Fibroblast of the conjunctiva (primary cell): Measurements from ENCODE around the gene NPR2.
A peak's percentile ranks its signal among the peaks of the same experiment; 100 is the strongest.

ENCODE experiments used
- DNase-seq: peaks from one replicate; pipeline ENCODE4 v3.0.0-alpha.2; 2010; ENCODE audit warnings: low read depth

The NPR2 gene

GRCh38 chr9:35800530-35800929, 9.1 kb downstream of the NPR2 start:
- DNase-seq, result no peak

DNA sequence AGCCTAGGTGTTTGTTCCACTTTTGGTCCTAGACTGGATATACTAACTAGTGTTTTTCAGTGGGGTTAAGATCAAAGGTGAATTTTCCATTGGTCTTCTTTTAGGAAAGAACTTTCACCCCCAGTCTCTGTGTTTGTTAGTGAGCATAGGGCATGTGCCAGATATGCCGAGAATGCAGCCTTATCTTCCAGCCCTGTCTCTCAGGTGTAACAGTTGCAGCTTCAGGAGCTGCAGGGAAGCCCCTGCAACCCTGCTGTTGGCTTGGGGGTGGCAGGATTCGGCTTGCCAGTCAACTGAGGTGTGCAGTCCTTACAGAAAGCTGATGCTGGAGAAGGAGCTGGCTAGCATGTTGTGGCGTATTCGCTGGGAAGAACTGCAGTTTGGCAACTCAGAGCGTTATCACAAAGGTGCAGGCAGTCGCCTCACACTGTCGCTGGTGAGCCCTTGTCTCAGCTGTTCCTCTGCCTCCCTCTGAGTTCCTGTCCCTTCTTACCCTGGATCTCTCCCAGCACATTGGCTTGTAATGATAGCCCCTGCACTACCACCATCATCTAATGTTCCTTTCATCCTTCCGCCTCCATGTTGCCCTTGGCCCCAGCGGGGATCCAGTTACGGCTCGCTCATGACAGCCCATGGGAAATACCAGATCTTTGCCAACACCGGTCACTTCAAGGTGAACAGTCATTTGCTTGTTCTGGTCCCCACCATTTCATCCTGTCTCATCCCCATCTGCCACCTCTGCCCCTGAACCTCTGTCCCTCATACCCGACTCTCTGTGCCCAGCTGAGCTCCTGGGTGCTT, 10.1 kb downstream of the NPR2 start:
- no peak for DNase-seq

DNA sequence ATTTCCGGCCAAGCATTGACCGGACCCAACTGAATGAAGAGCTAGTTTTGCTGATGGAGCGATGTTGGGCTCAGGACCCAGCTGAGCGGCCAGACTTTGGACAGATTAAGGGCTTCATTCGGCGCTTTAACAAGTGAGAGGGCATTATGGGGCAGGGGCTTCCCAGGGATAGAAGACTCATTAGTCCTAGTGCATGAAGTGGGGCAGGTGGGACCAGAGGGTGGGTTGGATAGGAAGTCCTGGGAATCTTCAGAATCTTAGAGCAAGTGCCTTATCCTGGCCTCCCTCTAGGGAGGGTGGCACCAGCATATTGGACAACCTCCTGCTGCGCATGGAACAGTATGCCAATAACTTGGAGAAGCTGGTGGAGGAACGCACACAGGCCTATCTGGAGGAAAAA, 14.7 kb downstream of the NPR2 start:
- DNase-seq, result no peak

DNA sequence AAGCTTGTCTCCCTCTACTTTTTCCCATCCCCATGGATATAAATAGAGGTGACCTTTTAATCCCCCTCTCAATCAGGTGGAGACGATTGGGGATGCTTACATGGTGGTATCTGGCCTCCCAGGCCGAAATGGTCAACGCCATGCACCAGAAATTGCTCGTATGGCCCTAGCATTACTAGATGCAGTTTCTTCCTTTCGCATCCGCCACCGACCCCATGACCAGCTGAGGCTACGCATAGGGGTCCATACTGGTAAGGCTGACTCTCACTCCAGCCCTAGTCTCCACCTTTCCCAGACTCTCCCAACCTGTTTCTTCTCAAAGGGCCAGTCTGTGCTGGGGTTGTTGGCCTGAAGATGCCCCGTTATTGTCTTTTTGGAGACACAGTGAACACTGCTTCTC, 17.0 kb downstream of the NPR2 start:
- no peak for DNase-seq

GRCh38 chr9:35810122-35810521, 18.7 kb downstream of the NPR2 start:
- DNase-seq, result no peak

- no peak for DNase-seq
These were observed 20.1 kb downstream of the NPR2 start for GRCh38 chr9:35811381-35812024.

DNA sequence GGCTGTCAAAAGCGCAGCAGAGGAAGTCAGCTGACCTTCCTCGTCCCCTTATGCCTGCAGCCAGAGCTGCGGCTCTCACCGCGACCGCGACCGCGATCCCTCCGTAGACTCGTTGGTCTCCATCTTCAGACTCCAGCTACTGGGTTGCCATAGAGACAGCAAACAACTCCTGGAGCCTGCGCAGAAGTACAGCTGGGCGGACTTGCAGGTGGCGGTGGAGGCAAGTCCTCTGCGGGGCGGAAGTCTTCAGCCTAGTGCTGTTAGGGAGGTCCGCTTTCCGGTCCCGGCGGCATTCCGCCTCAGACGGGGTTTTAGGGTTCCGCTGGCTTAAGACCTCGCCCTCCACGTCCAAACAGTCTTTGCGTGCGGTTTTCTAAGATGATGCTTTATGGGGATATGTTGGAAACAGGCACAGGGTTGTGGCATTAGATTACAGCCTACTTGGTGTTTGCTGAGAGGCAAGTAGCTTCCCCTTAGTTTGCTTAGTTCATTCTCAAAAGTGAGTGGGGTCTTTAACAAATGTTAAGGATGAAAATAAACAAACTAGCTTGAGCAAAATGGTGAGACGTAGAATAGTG, 20.7 kb downstream of the NPR2 start, which contains the start of gene SPAG8:
TSS of gene SPAG8 (minus strand) at position 238 of the 578 bp plus-strand sequence. CDS start at position 123, 115 bp downstream.
- DNase-seq, result peak; percentile 96

DNA sequence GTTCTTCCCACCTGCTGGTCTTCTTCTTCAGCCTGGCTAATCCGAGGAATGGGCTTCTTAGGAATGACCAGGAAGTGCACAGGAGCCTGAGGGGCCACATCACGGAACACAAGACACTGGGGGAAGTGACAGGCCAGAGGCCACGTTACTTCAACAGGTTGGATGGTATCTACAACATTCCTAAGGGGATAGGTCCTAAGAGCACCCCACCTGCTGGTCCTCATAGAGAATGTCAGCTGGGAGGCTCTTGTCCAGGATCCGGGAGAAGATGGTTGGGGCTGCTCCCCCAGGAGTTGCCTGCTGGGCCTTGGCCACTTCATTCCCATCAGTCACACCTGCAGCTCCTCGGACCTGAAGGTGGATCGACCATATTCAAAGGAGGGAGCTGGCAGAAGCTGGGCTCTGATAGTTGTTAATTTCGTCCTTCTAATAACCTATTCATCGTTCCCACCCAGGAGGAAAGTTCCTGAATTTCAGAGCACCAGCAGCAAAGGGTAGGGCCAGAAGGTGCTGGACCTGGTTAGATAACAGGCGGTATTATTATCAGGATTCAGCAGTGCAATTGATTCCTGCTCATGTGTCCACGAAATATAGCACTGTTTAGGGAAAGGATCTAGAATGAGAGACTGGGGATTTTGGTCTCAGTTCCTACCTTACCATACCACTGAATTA, 22.2 kb downstream of the NPR2 start:
- DNase-seq, result no peak

- peak; percentile 51 for DNase-seq
These were observed 22.9 kb downstream of the NPR2 start for GRCh38 chr9:35814106-35814840.

DNA sequence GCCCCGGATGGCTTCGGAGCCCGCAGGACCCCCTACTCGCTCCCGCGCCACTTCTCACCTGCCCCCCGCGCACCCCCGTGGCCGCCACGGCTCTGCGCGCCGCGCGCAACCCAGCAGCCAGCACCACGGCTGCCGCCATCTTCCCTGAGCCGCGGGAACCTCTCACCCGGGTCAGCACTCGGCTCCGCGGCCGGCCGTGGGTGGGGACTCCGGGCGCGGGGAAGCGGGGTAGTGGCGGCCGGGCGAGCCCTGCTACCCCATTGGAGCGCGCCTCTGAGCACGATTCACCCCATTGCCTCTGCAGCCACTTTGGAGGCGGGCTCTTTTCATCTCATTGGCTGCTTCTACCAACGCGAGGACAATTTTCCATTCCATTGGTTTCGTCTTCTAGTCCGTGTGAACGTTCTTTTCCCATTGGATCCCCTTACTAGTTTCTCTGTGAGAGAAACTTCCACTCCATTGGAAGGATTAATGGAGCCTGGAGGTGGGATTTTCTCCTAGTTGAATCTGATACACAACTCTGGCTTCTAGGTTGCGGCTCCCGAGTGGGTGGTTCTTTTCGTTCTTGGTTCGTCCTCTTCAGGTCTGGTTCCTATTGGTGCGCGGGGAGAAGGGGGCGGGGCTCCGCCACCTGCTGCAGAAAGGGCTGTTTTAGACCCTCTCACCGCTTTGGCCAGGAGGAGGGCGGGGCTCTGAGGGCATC, 23.6 kb downstream of the NPR2 start, which contains the start of gene HINT2:
TSS of gene HINT2 (minus strand) at position 202 of the 703 bp plus-strand sequence. CDS start at position 139, 63 bp downstream.
- peak; percentile 98 for DNase-seq

DNA sequence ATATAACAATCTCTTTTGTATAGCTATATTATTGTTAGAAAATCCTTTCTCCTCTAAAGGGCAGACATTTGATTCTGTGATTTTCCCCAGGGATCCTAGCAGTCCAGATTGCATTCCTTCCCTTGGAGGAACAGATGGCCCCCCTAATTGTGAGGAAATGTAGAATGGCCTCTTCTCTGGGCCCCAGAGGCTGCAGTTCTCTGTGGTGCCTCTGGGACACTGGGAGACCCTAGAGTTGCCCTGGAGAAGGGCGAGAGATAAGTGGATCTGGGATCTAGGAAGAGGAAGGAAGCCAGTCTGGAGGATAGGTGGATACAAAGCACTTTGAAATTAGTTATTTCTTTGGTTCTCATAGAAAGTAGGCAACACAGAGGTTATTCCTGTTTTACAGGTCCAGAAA, 25.3 kb downstream of the NPR2 start:
- DNase-seq, result no peak

DNA sequence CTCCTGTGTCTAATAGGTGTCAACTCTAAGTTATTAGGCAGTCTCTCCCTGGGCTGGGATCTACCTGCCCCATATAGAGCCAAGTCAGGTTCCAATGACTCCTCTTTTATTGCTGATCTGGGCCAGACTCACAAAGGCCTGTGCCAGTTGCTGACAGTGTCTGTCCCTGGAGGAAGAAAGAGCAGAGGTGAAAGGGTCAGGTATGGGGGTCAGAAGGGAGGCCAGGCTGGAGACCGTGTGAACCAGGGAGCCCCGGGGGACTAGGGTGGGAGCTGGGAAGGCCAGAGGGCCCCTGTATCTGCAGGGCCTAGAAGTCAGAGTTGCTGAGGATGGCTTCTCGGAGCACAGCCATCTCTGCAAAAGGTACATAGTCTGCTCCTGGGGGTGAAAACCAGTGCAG, 26.9 kb downstream of the NPR2 start:
- no peak for DNase-seq

DNA sequence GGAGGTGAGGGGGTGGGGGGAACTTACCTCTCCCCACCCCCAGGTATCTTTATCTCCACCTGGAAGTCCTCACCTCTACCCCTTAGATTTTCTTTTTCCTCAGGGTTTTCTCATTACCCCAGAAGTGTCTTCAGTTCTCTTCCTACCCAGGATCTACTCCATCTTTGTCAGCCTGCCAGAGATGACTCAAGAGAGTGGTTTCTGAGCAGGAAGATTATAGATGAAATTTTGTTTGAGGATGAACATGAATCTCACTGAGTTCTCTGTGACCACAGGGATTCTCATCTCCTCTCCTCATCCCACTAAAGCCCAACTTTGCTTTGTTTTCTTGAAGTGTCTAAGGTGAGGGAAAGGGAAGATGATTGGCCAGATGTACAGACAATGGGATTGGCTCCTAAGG, 28.7 kb downstream of the NPR2 start:
- no peak for DNase-seq

DNA sequence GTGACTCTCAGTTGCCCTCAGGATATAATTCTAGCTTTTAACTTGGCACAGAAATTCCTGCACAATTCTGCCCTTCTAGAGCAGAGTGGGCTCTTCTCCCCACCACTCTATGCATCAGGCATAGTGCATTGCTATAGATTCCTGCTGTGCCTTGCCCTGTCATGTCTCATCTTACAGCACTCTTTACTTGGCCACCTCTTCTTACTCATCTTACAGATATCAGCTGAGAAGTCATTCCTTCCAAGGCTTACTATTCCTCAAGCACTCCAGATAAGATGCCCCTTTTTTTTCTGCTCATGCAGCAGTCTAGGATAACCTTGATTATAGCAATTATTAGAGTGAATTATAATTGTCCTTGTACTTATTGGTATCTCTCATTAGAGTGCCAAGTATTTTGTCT, 31.5 kb downstream of the NPR2 start:
- DNase-seq, result no peak

DNA sequence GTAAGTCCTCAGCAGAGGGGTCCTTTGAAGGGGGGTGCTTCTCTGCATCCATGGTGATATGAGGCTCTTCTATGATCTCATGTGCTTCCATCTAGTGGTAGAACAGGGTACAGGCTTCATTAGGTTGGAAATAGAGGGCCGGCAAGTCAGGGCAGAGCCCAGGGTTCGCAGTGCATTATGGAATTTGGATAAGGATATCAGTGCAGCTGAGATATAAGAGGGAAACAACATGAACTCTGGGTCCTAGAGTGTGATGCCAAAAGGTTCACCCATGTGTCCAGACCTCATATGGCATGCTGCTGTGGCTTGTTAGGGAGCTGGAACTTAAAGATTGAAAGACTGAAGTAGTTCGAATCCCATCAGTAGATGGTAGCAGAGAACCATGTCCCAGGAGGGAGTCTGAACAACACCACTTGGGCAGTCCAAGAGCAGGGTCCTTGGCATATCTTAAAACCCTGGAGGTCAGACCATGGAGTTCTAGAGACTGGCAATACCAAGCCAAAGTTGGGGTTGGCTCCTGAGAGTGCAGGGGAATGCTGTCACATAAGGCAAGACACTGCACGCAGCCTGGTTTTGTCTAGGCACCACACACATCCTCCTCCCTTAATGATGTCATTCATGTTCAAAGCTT, 34.8 kb downstream of the NPR2 start:
- peak; percentile 49 for DNase-seq

- DNase-seq, result no peak
These were observed 36.1 kb downstream of the NPR2 start for GRCh38 chr9:35827486-35827885.

DNA sequence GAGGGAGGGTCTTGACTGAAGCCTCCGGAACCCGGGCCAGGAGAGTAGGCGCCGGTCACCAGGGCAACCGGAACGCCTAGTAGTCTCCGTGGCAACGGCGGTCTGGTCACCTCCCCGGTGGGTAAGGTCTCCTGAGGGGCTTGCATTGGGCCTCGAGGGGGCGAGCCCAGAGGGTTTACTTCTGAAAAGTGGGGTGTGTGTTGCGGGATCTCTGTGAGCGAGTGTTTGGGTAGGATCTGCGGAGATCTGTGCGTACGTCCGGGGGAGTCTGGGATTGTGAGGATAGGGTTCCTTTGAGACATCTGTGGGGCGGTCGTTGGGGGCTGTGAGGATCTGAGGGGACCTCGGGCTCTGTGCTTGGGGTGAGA, 37.3 kb downstream of the NPR2 start, which contains the start of gene FAM221B:
TSS of gene FAM221B (minus strand) at position 17 of the 368 bp plus-strand sequence. CDS start 2,571 bp downstream, outside the sequence.
- no peak for DNase-seq

DNA sequence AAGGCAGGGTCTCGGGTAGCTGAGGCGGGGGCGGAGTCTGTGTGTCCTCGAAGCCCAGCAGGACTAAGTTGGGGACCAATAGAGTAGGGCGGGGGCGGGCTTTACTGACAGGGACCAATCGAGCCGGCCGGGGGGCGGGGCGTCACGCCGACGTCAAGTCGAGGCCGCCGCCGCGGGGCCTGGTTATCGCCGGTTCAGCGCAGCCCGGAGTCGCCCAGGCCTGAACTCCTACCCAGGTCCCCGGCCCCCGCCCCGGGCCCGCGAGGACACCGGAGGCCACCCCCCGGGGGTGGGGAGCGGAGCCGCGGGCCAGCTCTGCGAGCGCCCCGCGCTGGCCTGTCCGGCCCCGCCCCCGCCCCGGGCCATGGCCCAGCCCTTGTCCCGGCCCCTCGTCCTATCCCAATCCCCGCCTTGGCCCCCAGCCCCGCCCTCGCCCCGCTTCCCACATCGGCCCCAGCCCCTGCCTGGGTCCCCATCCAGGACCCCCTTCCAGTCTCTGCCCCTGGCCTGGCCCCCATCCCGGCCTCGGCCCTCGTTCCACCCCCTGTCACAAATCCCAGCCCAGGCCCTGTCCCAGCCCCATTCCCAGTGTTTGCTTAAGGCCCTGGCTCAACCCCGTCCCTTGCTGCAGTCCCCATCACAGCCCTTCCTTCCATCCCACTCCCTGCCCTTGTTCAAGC, 37.8 kb downstream of the NPR2 start, which contains the start of gene TMEM8B:
TSS of gene TMEM8B (plus strand) at position 145 of the 680 bp plus-strand sequence. CDS start at position 365, 220 bp downstream.
- peak; percentile 83 for DNase-seq

- DNase-seq, result no peak
These were observed 38.3 kb downstream of the NPR2 start for GRCh38 chr9:35829764-35830096.

DNA sequence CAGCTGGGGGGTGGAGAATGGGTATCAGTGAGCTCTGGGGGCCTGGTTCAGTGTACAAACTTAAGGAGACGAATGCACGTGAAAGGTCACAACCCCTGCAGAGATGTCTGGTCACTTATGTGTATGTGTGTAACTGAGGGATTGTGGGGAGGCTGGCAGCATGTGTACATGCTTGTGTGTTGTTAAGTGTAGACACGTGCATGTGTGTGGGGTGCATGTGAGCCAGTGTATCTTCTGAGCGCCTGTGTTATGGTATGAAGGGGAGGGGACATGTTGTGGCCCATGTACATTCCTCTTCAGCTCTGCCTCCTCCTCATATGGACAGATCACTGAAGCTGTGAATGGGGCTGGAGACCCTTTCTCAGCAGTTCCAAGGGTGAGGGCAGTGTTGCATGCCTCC, 39.6 kb downstream of the NPR2 start:
- no peak for DNase-seq
